Erythroblast (primary cell): ENCODE data around the gene KLHL15.

Experiments
- GATA1 ChIP-seq: IDR thresholded peaks from 2 replicates; pipeline ENCODE4 v1.6.1; 2011; ENCODE audit warnings: low read depth, mild to moderate bottlenecking, control low read depth, low read length, moderate library complexity
- POLR2A ChIP-seq: IDR thresholded peaks from 2 replicates; pipeline ENCODE4 v1.6.1; 2011; ENCODE audit warnings: mild to moderate bottlenecking, low read length

DNA sequence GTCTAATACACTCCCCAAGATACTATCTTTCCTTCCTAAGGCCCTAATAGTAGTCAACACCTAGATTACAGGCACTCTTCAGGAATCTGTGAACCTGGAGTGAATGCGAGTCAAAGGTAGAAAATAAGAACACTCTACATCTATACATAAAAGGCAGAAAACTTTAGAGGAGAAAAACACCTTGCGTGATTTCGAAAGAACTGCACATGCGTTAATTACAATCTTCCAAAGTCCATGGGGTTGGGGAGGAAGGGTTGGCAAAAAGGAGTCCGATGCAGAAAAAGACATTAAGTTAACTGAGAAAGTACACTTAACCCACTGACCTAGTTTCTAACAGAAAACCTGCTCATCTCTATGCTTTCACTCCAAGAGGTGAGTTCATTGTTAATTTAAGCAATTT lies 27.3 kb downstream of the KLHL15 start:
- TF ChIP-seq POLR2A (no peak), GATA1 (no peak)
